Ammon's horn (tissue), 1 donor: ENCODE measurements around the gene B9D2.
"Not testable (repeated sequence)": the region's sequence is repeated elsewhere in the genome, so short reads cannot be mapped to it uniquely, and the experiment has no call there.

Experiments used
- DNase-seq: peaks from one replicate; pipeline ENCODE4 v3.0.0-alpha.2; 2016; ENCODE audit warnings: low spot score

B9D2 gene

DNA sequence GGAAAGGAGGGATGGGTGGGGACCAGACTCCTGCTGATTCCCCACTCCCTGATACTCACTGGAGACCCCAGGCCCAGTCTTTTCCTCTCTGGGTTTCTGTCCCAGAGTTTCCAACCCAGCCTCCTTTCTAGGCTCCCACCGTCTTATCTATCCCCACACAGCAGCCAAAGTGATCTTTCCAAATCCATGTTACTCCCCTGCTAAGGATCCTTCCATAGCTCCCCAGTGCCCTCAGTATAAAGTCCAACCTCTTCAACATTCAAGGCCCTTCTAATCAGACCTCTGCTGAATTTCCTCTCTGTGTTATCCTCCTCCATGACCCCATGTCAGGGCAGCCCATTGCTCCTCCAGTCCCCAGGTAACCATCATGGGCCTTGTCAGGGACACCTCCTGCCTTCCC, 8.9 kb downstream of the B9D2 start:
- DNase-seq, result no peak

DNA sequence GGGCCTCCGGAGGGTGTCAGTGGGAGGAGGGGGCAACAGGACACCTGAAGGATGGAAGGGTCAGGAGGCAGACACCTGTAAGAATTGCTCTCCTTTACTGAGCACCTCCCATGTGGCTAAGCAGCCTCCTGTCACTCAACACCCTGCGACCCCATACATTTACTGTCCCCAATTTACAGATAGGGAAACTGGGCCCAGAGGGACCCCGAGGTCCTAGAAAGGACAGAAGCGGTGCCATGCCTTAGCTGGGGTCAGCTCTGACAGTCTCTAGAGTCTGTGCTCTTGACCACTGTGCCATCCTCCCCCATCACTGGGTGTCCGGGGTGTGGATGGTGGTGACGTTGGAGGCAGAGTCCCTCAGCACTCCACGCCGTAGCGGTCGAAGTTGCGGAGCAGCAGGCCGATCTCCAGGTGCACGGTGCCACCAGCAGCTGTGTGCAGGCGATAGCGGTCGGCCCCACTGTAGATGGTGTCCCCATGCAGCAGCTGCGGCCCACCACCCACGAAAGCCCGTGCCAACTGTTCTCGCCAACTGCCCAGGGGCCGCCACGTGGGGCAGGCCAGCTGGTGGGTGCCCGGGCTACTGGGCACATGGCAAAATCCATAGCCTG, 9.5 kb downstream of the B9D2 start:
- DNase-seq, result no peak

DNA sequence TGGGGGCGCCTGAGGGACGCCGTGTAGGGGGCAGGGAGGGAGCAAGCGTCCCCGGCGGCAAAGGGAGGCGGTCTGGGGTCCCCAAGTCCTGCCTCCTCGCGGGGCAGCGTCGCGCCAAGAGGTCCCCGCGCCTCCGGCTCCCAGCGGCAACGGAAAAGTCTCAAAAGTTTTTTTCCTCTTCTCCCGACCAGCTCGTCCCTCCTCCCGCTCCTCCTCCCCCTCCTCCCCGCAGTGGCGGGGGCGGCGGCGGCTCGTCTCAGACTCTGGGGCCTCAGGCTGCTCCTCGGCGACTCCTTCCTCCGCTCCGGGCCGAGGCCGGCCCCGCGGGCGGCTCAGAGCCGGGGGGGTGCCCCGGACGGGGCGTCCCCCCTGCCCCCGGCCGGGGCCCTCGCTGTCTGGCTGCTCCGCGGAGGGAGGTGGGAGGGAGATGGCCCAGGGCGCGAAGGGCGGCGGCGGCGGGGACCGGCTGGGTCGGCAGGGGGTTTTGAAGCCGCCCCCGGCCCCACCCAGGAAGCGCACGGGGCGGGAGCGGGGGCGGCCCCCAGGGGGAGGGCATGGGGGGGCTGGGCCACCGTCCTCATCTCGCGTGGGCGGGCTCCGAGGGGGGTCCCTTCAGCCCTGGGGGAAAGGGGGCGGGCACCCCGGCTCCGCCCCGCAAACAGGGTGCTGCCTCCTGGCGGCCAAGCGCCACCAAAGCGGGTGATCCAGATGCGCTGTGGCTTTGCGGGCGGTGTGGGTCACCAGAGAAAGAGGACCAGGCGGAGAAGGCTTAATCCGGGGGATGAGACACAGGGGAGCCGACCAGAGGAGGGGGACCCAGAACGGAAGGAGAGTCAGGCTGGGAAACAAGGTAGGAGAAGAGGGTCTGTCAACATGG, 10.2 kb downstream of the B9D2 start, which contains the start of gene TGFB1:
TSS of gene TGFB1 (minus strand) at position 457 of the 877 bp plus-strand sequence. CDS start 878 bp downstream, outside the sequence.
- DNase-seq, result peak; percentile 72

DNA sequence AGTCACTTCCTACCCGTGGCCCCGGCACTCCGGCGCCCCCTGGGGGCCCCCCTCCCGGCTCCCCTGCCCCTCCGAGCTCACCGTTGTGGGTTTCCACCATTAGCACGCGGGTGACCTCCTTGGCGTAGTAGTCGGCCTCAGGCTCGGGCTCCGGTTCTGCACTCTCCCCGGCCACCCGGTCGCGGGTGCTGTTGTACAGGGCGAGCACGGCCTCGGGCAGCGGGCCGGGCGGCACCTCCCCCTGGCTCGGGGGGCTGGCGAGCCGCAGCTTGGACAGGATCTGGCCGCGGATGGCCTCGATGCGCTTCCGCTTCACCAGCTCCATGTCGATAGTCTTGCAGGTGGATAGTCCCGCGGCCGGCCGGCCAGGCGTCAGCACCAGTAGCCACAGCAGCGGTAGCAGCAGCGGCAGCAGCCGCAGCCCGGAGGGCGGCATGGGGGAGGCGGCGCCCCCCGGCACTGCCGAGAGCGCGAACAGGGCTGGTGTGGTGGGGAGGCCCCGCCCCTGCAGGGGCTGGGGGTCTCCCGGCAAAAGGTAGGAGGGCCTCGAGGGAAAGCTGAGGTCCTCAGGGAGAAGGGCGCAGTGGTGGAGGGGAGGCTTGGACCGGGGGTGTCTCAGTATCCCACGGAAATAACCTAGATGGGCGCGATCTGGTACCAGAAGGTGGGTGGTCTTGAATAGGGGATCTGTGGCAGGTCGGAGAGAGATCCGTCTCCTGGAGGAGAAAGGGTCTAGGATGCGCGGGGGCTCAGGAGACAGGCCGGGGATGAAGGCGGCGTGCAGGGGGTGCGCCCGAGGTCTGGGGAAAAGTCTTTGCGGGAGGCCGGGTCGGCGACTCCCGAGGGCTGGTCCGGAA, 11.1 kb downstream of the B9D2 start:
- no peak for DNase-seq

DNA sequence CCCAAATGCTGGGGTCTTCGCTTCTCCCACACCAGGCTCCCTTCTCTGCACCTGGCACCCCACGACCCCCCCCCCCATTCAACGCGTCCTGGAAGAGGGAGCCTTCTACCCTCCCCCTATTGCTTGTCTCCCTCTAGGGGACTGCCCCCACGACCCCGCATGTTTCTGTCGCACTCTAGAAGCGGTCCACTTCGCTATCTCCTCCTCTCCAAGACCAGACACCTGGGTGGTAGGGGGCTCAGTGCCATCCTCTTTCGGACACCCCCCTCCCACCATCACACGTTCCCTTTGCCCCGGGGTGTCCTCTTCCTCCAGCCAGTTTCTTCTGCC, 11.7 kb downstream of the B9D2 start:
- DNase-seq, result no peak

DNA sequence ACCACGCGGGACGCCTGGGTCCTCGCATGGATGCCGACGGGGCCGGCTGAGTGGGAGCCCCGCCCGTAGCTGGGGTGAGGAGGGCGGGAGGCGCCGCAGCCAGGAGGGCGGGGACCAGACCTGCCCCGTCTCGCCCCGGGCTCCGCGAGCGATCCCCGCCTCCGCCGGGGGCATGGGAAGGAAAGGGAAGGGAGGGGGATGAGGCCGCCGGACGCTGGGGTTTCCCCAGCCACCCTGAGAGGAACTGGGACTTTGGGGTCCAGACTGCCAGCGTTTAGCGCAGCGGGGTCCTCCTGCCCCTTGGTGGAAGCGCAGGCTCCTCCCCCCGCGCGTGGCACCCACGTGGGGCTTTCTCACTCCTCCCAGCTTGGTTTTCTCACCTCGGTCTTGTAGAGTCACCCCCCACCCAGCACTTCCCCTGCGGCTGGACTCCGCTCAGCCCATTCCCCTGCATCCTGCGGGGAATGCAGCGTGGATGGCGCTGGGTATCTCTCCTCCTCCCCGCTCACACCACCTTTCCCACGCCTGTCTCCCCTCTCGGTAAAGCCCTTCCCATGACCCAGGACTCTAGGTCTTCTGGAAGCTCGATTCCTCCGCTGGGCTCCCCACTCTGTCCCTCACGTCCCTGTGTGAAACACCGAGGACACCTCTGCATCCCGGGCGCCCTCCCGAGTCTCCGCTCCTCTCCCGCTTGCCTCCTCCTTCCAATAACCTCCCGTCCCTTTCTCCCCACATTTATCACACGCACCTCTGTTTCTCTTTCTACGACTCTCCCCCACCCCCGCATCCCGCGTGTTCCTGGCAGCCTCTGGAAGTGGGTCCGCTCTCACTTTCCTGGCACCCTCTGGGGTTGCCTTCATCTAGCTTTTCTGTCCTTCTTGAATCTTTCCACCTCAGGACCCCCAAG, 12.4 kb downstream of the B9D2 start:
- peak; percentile 50 for DNase-seq

DNA sequence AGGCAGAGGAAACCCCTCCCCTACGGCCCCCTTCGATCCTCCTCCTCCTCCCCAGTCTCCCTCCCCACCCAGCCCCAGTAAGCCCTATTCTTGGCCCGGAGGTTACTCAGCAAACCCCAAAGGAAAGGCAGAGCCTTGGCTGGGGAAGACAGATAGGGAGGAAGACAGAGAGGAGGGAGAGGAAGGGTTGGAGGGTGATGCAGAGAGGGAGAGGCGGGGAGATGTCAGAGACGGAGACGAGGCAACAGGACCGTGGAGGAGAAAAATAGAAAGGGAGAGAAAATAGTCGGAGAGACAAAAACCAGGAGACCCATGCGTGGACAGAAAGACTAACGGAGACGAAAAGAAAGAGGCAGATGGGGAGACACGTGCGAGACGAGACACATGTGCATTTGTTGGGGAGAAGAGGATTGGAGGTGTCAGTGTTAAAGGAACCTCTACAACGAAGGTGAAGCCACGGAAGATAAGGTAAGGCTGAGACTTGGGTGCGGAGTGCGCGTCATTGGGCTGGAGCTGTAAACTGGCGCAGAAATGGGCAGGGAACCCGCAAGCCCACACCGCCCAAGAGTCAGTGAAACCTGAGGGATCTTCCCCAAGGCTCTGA, 13.1 kb downstream of the B9D2 start:
- no peak for DNase-seq

DNA sequence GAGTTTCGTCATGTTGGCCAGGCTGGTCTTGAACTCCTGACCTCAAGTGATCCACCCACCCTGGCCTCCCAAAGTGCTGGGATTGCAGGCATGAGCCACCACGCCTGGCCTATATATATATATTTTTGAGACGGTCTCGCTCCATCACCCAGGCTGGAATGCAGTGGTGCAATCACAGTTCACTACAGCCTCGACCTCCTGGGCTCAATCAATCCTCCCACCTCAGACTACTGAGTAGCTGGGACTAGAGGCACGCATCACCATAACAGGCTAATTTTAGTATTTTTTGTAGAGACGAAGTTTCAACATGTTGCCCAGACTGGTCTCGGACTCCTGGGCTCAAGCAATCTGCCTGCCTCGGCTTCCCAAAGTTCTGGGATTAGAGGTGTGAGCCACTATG, 17.0 kb downstream of the B9D2 start:
- not testable (repeated sequence) for DNase-seq

DNA sequence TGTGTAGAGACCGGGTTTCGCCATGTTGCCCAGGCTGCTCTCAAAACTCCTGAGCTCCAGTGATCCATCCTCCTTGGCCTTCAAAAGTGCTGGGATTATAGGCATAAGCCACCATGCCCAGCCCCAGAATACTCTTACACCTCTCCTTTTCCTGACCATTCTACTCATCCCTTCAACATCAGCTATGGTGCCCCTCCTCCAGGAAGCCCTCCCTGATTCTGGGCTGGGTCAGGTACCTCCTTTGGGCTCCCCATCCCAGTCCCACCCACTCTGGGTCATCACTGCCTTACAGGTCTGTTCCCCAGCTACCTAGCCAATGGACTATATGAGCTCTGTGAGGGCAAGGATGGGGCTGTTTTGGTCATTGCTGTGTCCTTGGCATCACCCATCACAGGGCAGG, 19.8 kb downstream of the B9D2 start:
- no peak for DNase-seq

DNA sequence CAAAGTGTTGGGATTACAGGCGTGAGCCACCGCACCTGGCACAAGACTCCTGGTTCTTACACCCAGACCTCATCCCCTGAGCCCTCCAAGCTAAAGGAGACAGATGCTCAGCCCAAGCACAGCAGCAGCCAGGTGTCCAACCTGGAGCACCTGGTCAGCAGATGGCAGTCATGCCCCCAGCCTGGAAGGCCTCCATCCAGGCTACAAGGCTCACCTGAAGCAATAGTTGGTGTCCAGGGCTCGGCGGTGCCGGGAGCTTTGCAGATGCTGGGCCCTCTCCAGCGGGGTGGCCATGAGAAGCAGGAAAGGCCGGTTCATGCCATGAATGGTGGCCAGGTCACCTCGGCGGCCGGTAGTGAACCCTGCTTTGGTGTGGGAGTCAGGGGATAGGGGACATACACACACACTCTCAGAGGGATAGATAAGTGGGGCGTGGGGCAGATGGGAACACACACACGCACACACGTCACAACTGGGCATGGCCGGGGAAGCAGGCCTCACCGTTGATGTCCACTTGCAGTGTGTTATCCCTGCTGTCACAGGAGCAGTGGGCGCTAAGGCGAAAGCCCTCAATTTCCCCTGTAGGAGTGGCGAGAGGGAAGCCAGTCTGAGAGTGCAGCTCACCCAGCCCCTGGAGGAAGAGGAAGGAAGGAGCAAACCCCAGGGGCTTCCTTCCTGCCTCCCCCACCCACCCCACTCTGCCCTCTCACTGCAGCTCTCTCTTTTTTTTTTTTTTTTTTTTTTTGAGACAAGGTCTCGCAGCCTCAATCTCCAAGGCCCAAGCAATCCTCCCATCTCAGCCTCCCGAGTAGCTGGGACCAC, 22.1 kb downstream of the B9D2 start:
- no peak for DNase-seq

DNA sequence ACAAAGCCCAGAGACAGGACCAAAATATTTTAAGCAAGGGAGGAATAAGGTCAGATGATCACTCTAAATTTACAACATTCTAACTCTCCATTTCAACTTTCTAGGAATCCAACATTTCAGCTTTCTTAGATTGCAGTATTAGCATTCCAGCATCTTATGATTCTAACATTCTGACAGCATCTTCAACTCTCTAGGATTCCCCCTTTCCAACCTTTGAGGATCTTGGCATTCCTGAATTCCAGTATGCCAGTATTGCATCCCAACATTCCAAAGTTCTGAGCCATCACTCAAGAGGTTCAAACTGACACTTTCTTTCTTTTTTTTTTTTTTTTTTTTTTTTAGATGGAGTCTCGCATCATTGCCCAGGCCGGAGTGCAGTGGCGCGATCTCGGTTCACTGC, 24.0 kb downstream of the B9D2 start:
- DNase-seq, result no peak

DNA sequence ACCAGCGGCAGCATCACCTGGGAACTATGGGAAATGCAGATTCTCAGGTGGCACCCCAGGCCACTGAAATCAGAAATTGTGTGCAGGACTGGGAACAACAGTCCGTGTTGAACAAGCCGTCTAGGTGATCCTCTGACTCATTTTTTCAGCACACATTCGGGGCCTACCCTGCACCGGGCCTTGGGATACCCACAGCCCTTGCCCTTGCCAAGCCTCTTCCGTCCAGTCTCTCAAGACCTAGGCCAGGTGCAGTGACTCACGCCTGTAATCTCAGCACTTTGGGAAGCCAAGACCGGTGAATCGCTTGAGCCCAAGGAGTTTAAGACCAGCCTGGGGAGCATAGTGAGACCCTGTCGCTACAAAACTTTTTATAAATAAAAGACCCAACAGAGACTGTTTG, 28.5 kb downstream of the B9D2 start:
- no peak for DNase-seq

DNA sequence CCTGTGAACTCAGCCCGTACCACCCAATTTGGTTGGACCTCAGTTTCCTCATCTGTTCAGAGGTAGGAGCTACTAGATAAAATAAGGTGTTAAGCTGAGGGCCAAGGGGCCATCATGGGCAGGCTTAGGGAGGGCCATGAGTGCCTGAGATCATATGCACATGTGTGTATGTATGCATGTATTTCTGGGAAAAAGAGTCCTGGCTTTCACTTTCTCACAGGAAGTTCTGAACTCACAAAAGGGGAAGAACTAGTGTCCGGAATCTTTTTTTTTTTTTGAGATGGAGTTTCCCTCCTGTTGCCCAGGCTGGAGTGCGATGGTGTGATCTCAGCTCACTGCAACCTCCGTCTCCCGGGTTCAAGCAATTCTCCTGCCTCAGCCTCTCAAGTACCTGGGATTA, 29.2 kb downstream of the B9D2 start:
- DNase-seq, result no peak

DNA sequence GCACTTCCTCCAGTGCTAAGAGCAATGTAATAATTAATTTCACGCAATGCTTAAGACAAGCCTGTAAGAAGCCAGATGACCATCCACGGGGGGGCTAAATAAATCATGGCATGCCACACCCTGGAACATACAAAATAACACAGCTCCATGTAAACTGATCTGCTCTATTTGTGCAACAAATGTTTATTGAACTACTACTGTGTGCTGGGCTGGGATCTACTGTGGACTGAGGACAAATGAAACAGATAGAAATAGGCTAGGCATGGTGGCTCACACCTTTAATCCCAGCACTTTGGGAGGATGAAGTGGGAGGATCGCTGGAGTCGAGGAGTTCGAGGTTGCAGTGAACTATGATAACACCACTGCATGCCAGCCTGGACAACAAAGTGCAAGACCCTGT, 31.5 kb downstream of the B9D2 start:
- no peak for DNase-seq

DNA sequence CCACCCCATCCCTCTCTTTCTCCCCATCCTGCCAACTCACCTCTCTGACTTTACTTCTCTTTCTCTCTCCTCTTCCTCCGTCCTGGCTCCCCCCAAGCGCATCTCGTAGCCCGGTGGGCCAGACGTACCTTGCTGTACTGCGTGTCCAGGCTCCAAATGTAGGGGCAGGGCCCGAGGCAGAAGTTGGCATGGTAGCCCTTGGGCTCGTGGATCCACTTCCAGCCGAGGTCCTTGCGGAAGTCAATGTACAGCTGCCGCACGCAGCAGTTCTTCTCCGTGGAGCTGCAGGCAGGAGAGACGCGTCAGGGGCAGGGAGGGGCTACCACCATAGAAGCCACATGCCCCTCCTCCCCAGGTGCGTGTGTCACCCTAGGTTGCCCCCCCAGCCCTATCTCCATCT, 31.9 kb downstream of the B9D2 start:
- DNase-seq, result no peak

DNA sequence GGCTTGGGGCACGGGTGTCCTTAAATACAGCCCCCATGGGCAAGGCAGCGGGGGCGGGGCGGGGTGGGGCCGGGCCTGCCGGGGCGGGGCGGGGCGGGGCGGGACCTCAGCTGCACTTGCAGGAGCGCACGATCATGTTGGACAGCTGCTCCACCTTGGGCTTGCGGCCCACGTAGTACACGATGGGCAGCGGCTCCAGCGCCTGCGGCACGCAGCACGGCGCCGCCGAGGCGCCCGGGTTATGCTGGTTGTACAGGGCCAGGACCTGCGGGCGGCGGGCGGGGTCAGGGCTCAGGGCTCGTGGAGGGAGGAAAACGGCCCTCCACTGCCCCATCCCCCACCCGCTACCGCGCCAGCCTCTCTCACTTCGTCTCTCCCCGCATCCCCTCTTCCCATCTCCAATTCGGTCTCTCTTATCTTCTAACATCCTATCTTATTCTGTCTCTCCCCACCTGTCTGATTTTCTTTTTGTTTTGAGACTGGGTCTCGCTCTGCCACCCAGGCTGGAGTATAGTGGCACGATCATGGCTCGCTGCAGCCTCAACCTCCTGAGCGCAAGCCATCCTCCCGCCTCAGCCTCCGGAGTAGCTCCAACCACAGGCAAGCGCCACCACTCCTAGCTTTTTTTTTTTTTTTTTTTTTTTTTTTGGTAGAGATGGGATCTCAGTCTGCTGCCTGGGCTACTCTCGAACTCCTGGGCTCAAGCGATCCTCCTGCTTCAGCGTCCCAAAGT, 32.8 kb downstream of the B9D2 start:
- DNase-seq, result no peak

DNA sequence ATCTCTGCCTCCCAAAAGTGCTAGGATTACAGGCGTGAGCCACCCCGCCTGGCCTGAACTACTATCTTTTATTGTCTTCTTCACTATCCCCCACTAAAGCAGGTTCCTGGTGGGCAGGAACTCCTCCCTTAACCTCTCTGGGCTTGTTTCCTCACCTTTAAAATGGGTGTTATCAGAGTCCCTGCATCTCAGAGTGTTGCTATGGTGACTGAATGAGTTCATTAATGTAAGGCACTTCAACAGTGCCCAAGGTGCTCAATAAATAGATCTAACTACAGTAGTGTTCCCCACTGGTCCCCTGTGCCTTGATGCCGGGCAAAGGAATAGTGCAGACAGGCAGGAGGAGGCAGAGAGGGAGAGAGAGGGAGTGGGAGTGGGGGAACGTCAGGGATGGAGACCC, 33.5 kb downstream of the B9D2 start:
- DNase-seq, result no peak

DNA sequence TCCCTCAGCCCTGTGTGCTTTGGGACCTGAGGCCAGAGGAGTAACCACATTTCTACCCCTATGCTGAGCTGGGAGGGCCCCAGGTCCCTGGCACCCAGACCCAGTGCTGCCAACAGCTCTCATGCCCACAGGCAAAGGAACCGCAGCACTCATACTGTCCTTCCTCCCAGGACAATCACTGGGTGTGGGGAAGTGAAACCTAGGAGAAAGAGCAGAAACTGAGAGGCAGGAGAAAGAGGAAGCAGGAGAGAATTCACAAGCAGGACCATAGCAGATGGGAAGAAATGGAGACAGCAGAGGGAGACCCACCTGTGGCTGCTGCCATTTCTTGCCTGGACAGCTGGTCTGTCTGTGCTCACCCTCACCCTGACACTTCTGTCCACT, 35.1 kb downstream of the B9D2 start:
- peak; percentile 66 for DNase-seq

DNA sequence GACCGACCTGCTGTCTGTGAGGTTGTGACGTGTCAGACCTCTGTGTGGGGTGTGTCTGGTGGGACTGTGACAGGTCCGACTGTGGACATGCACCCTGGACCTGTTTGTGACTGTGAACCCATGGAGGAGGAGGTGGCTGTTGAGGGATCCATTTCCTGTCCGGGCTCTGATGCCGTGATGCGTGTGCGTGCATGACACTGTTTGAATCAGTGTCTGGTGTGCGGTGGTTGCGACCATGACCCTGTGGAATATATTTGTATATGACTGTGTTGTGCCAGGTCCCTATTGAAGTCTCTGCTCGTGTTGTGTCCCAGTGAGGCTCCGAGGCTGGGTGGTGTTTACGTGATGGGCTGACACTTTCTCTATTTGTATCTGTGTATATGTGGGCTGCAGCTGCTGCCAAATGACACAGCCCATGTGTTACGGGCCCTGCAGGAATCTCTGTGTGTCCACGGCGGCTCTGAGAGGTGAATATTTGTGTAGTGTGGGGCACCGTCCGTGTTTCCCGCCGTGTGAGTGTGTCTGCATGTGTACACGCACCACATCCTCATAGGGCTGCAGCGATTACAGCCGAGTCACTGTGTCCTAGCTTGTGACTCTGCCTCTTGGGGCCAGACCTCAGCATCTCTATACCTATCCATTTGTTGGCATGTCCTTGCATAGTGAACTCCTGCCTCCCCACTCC, 35.6 kb downstream of the B9D2 start:
- peak; percentile 43 for DNase-seq
